Measurements from ENCODE around the gene FLT3LG.

FLT3LG gene

GRCh38 chr19:49488046-49488862 is 14.2 kb downstream of the FLT3LG start:
- no peak for DNase-seq (ENCODE audit: low read depth)

GRCh38 chr19:49488863-49489537 is 15.0 kb downstream of the FLT3LG start:
- DNase-seq (ENCODE audit: low read depth): no peak

- DNase-seq (ENCODE audit: low read depth): no peak
Measured at GRCh38 chr19:49489601-49490167, 15.7 kb downstream of the FLT3LG start.

GRCh38 chr19:49490287-49491029 is 16.4 kb downstream of the FLT3LG start:
- no peak for DNase-seq (ENCODE audit: low read depth)

DNA sequence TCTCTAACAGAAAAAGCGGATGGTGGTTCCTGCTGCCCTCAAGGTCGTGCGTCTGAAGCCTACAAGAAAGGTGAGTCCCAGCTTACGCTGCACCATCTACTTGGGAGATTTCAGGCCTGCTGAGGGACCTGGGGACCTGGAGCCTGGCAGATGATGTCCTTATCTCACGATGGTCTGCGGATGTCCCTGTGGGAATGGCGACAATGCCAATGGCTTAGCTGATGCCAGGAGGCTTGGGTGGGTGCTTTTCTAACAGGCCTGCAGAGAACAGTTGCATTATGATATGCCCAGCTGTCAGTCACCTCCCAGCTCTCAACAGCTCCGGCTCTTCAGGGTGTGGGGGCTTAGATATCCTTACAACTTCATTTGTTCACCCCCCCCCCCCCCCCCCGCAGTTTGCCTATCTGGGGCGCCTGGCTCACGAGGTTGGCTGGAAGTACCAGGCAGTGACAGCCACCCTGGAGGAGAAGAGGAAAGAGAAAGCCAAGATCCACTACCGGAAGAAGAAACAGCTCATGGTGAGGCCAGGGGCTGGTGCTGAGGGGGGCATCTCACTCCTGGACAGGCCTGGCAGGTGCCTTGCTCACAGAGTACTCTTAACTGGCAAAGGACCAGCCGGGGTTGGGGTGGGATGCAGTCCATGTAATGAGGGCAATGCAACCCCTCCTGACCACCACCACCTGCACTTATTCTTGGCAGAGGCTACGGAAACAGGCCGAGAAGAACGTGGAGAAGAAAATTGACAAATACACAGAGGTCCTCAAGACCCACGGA is 17.2 kb downstream of the FLT3LG start:
- no peak for DNase-seq (ENCODE audit: low read depth)

DNA sequence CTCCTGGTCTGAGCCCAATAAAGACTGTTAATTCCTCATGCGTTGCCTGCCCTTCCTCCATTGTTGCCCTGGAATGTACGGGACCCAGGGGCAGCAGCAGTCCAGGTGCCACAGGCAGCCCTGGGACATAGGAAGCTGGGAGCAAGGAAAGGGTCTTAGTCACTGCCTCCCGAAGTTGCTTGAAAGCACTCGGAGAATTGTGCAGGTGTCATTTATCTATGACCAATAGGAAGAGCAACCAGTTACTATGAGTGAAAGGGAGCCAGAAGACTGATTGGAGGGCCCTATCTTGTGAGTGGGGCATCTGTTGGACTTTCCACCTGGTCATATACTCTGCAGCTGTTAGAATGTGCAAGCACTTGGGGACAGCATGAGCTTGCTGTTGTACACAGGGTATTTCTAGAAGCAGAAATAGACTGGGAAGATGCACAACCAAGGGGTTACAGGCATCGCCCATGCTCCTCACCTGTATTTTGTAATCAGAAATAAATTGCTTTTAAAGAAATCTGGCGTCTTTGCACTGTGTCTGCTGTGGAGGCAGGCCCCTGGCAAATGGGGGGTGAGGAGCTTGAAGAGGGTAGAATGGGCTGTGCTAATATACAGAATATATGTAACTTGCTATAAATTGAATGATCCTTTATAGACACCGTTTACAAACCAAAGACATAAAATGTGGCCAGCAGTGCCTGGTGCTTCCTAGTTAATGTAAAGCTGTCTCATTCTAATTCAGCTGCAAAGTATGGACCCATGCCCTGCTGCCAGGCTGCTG is 18.0 kb downstream of the FLT3LG start:
- DNase-seq (ENCODE audit: low read depth): no peak

DNA sequence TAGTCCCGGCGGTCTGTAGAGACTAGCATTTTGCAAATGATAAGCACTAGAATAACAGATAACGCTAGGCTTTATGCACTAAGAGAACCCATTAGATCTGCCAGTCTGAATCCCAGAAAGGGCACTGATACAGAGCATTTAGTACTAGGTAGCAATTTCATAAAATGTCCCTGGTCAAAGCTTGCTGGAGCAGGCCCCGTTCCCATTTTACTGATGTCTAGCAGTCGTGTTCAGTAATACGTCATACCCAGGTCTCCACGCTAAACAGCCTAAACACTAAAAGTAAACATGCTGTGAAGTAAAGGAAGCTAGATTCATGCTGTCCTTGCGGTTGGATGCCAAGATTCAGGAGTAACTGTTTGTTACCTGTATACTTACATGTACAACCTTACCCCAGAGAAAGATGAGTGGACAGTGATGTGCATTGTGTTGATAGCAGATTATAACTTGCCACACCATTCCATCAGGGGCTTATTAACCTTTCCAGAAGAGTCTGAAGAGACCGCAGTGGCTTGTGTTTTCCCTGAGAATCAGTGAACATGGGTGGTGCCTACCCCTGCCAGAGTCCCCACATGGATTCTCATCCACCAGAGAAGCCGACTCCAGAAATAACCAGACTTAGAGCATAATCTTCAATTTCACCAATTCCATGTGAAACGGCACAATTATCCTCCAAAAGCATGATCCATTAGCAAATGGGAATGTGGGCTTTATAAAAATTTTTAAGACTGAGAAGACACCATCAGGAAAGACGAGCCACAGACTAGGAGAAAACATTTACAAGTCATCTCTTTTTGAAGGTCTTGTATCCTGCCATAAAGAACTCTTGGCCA is 18.8 kb downstream of the FLT3LG start:
- DNase-seq (ENCODE audit: low read depth): no peak

DNA sequence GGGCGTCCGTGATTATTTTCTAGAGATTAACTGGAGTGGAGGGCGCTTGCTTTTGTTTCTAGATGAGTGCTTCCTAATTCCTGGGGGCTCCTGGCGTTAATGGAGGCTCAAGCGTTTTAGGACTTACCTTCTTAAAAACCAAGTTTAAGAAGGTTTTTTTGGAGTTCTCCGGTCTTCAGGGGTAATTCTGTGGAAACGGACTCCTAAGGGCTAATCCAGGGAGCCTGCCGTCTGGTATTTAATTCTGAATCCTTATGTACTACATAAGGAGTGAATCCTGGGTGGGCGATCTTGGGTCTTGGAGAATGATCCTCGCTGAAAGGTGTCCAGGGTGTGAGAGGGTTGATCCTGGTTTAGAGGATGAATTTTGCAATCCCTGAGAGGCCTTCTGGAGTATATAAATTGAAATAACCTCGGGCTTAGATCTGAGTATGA is 22.6 kb downstream of the FLT3LG start:
- DNase-seq (ENCODE audit: low read depth): no peak

GRCh38 chr19:49497047-49497788 is 23.2 kb downstream of the FLT3LG start:
- DNase-seq (ENCODE audit: low read depth): no peak

DNA sequence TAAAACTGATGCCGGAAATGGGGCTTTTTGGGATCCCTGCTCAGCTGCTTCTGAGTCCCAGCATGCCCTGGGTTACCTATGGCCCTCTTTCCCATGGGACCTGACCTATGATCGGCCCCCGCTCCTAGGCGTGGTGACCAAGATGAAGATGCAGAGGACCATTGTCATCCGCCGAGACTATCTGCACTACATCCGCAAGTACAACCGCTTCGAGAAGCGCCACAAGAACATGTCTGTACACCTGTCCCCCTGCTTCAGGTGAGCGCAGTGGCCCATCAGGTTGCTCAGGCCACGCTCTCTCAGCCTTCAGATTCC is 23.7 kb downstream of the FLT3LG start:
- DNase-seq (ENCODE audit: low read depth): no peak

GRCh38 chr19:49498475-49498874 is 24.5 kb downstream of the FLT3LG start:
- no peak for DNase-seq (ENCODE audit: low read depth)

DNA sequence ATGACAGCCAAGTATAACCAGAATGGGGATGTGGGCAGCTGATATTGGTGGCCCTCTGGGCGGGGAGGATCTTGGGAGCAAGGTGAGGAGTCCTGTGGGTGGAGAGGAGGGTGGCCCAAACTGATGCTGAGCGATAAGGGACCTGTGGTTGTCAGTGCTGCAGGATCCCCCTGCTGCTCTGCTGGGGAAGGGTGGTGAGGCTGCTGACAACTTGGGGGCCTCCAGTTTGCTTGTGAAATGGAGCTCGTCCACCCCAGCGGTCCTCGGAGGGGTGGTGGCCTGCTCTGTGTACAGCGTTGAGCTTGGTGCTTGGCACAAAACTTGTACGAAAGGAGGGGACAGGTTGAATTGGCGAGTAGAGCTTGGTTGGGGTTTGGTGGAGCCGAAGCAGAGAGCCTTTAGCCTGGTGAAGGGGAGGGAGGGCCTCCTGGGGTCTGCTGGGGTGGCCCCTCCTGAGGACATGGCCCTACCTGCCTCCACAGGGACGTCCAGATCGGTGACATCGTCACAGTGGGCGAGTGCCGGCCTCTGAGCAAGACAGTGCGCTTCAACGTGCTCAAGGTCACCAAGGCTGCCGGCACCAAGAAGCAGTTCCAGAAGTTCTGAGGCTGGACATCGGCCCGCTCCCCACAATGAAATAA is 25.1 kb downstream of the FLT3LG start:
- DNase-seq (ENCODE audit: low read depth): no peak

- DNase-seq (ENCODE audit: low read depth): no peak
Measured at GRCh38 chr19:49502866-49503581, 29.0 kb downstream of the FLT3LG start.

- DNase-seq (ENCODE audit: low read depth): no peak
Measured at GRCh38 chr19:49503582-49503962, 29.6 kb downstream of the FLT3LG start.

DNA sequence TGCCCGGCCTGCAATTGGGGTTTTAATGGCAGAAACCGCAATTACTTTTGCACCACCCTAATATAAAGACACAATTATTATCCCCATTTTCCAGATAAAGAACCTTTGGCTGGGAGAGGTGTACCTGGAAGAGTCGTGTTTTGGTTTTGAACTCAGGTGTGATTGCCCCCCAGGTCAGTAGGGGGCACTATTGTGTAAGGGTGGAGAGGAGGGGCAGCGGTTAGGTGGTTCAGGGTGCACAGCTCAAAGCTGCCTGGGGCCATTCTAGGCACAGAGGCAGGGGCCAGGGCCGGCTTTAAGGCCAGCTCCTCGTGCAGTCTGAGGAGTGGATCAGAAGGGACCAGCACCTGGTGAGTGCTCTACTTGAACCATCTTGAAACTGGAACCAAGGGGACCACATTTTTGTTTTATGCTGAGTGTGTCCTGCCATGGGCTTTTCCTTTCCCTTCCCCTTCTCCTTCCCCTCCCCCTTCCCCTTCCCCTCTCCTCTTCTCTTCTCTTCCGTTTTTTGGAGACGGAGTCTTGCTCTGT is 32.6 kb downstream of the FLT3LG start:
- no peak for DNase-seq (ENCODE audit: low read depth)

- no peak for DNase-seq (ENCODE audit: low read depth)
Measured at GRCh38 chr19:49507803-49508494, 33.9 kb downstream of the FLT3LG start.

GRCh38 chr19:49512970-49513745 is 39.1 kb downstream of the FLT3LG start:
- no peak for DNase-seq (ENCODE audit: low read depth)
